CD14-positive monocyte (primary cell): ENCODE measurements around the gene LECT2. TPM values are rescaled to one million over a fixed set of nuclear protein-coding genes. Genes with fewer than 3 reads are reported as not detected.

Source experiments
- DNase-seq, 3 donors: peaks; one replicate each; pipeline ENCODE4 v3.0.0-alpha.2; 2011 to 2022
- H2AFZ ChIP-seq: 2 replicates; pipeline ENCODE4 v1.6.0; 2012; ENCODE audit warnings: mild to moderate bottlenecking, low read depth, low read length, inconsistent platforms; ENCODE audit not compliant: insufficient read depth, poor library complexity, severe bottlenecking
- H3K27ac ChIP-seq, 2 donors: 1 replicate in 1 of 2; 2 replicates in 1 of 2; pipeline ENCODE4 v1.5.1; 2012 to 2013; ENCODE audit warnings: low read length in 2 of 2, control low read depth in 1 of 2, inconsistent platforms in 1 of 2, low read depth in 1 of 2, mild to moderate bottlenecking in 1 of 2
- H3K27me3 ChIP-seq, 2 donors: one replicate each; pipeline versions ENCODE4 v1.6.0 to v1.6.1; 2011 to 2013; ENCODE audit warnings: low read length in 2 of 2; ENCODE audit not compliant: control insufficient read depth in 2 of 2, insufficient read depth in 2 of 2
- H3K36me3 ChIP-seq, 2 donors: replicated peaks in 1 of 2; 1 replicate in 1 of 2; 2 replicates in 1 of 2; pipeline versions ENCODE4 v1.5.1 to v1.6.1; 2012 to 2013; ENCODE audit warnings: low read length in 2 of 2, control low read depth in 1 of 2, inconsistent platforms in 1 of 2, mild to moderate bottlenecking in 1 of 2; ENCODE audit not compliant: insufficient read depth in 2 of 2, control insufficient read depth in 1 of 2
- H3K4me1 ChIP-seq, 2 donors: 1 replicate in 1 of 2; 2 replicates in 1 of 2; pipeline versions ENCODE4 v1.5.1 to v1.6.1; 2012 to 2013; ENCODE audit warnings: low read length in 2 of 2, control low read depth in 1 of 2, inconsistent platforms in 1 of 2, mild to moderate bottlenecking in 1 of 2, moderate library complexity in 1 of 2; ENCODE audit not compliant: insufficient read depth in 2 of 2, control insufficient read depth in 1 of 2
- H3K4me2 ChIP-seq: replicated peaks from 2 replicates; pipeline ENCODE3; 2012; ENCODE audit warnings: low read length, moderate library complexity, mild to moderate bottlenecking; ENCODE audit not compliant: poor library complexity, severe bottlenecking; ENCODE audit errors: extremely low read depth
- H3K4me3 ChIP-seq, 3 experiments: fragments of 200-600 bp in 1 of 3; sonication (generic) in 1 of 3; replicated peaks in 1 of 3; 1 replicate in 2 of 3; 2 replicates in 1 of 3; pipeline ENCODE4 v1.5.1; 2011 to 2013; ENCODE audit warnings: low read length in 3 of 3, mild to moderate bottlenecking in 3 of 3, control low read depth in 2 of 3, low read depth in 2 of 3, inconsistent platforms in 1 of 3, moderate library complexity in 1 of 3
- H3K79me2 ChIP-seq: 2 replicates; pipeline ENCODE4 v1.6.0; 2012; ENCODE audit warnings: mild to moderate bottlenecking, control low read depth, inconsistent platforms, low read length, moderate library complexity; ENCODE audit not compliant: insufficient read depth
- H3K9ac ChIP-seq: 2 replicates; pipeline ENCODE4 v1.6.0; 2017; ENCODE audit warnings: low read length, mild to moderate bottlenecking; ENCODE audit not compliant: insufficient read depth, poor library complexity, severe bottlenecking
- H3K9me3 ChIP-seq, 2 donors: replicated peaks in 1 of 2; 1 replicate in 1 of 2; 2 replicates in 1 of 2; pipeline versions ENCODE4 v1.5.1 to v1.6.1; 2012 to 2013; ENCODE audit warnings: low read length in 2 of 2, control low read depth in 1 of 2; ENCODE audit not compliant: control insufficient read depth in 1 of 2, insufficient read depth in 1 of 2
- H4K20me1 ChIP-seq: 2 replicates; pipeline ENCODE4 v1.6.0; 2012; ENCODE audit warnings: mild to moderate bottlenecking, low read length, control low read depth, moderate library complexity; ENCODE audit not compliant: insufficient read depth
- H3K27ac Mint-ChIP-seq, 7 donors: one replicate each; pipeline ENCODE4 v1.8.0; 2020; ENCODE audit warnings: mild to moderate bottlenecking in 7 of 7, mixed read lengths in 7 of 7, moderate library complexity in 6 of 7, inconsistent platforms in 2 of 7
- H3K27me3 Mint-ChIP-seq, 3 donors: one replicate each; pipeline ENCODE4 v1.8.0; 2021 to 2022; ENCODE audit warnings: low read depth in 3 of 3, mild to moderate bottlenecking in 3 of 3, mixed read lengths in 3 of 3, moderate library complexity in 3 of 3, inconsistent platforms in 1 of 3
- H3K36me3 Mint-ChIP-seq, 2 donors: one replicate each; pipeline ENCODE4 v1.8.0; 2020; ENCODE audit warnings: mixed read lengths in 2 of 2, inconsistent platforms in 1 of 2, mild to moderate bottlenecking in 1 of 2
- H3K4me1 Mint-ChIP-seq: one replicate; pipeline ENCODE4 v1.8.0; 2020; ENCODE audit warnings: mild to moderate bottlenecking, mixed read lengths
- H3K4me3 Mint-ChIP-seq, 2 donors: one replicate each; pipeline ENCODE4 v1.8.0; 2020; ENCODE audit warnings: mild to moderate bottlenecking in 2 of 2, mixed read lengths in 2 of 2, moderate library complexity in 1 of 2
- H3K9me3 Mint-ChIP-seq, 7 donors: one replicate each; pipeline ENCODE4 v1.8.0; 2020 to 2022; ENCODE audit warnings: mixed read lengths in 7 of 7, mild to moderate bottlenecking in 6 of 7, moderate library complexity in 6 of 7, inconsistent platforms in 2 of 7
- WGBS: methylation state at CpG from one replicate; pipeline ENCODE4 v1.1.5; 2013; ENCODE audit warnings: missing lambda C conversion rate; ENCODE audit not compliant: insufficient coverage; 5-methylcytosine and 5-hydroxymethylcytosine counted together
- intact Hi-C, 2 donors: fragments of 100-400 bp; cut with micrococcal nuclease; formaldehyde crosslinking; loops; one replicate each; pipeline versions ENCODE4 v1.15.0 to v1.15.1; 2023
- polyA plus RNA-seq, 3 donors: library from polyadenylated mRNA; depleted of rRNA in 1 of 3; unstranded in 2 of 3; stranded (reverse) in 1 of 3; fragments of 300-500 nt in 2 of 3; fragments of >200 nt in 1 of 3; fragmentation: Illumina TruSeq in 2 of 3; gene quantifications; 1 replicate in 2 of 3; 2 replicates in 1 of 3; pipeline ENCODE4 v1.2.3, GENCODE V29; 2012 to 2021
- TF ChIP-seq, protein P1 (sequence below): fragments of 200-600 bp; IDR thresholded peaks from one replicate; pipeline ENCODE4 v1.8.0; 2022; ENCODE audit warnings: antibody characterized with exemption, mild to moderate bottlenecking

Gene LECT2
- polyA plus RNA-seq, 3 donors = not detected

GRCh38 chr5:135920199-135920598, 34.6 kb downstream of the LECT2 start:
- Histone ChIP-seq H3K36me3 (no peaks in the 10 kb centered on the region), H2AFZ (no peak overlapping the region), H3K27me3 (peaks cover 36 to 40% of the 10 kb centered on the region in 2 donors), H3K9me3 (no peaks in the 10 kb centered on the region), H3K27ac (no peak overlapping the region), H4K20me1 (no peaks in the 10 kb centered on the region), H3K9ac (no peak overlapping the region), H3K4me3 (no peak overlapping the region), H3K4me2 (no peak overlapping the region), H3K4me1 (no peaks in the 10 kb centered on the region), H3K79me2 (no peaks in the 10 kb centered on the region)
- Mint-ChIP-seq H3K36me3 (no peaks in the 10 kb centered on the region), H3K4me1 (no peaks in the 10 kb centered on the region), H3K27ac (no peak overlapping the region), H3K4me3 (no peak overlapping the region), H3K27me3 (peaks cover 19 to 35% (median 26%) of the 10 kb centered on the region in 3 donors), H3K9me3 (peaks cover 0 to 2% (median 0%) of the 10 kb centered on the region in 7 donors)
- no peak for DNase-seq
- intact Hi-C loops = no loop called here
- WGBS = 60% methylated on average over 1 of the region's 3 CpGs
- TF ChIP-seq, protein P1, sequence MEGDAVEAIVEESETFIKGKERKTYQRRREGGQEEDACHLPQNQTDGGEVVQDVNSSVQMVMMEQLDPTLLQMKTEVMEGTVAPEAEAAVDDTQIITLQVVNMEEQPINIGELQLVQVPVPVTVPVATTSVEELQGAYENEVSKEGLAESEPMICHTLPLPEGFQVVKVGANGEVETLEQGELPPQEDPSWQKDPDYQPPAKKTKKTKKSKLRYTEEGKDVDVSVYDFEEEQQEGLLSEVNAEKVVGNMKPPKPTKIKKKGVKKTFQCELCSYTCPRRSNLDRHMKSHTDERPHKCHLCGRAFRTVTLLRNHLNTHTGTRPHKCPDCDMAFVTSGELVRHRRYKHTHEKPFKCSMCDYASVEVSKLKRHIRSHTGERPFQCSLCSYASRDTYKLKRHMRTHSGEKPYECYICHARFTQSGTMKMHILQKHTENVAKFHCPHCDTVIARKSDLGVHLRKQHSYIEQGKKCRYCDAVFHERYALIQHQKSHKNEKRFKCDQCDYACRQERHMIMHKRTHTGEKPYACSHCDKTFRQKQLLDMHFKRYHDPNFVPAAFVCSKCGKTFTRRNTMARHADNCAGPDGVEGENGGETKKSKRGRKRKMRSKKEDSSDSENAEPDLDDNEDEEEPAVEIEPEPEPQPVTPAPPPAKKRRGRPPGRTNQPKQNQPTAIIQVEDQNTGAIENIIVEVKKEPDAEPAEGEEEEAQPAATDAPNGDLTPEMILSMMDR = no peak

DNA sequence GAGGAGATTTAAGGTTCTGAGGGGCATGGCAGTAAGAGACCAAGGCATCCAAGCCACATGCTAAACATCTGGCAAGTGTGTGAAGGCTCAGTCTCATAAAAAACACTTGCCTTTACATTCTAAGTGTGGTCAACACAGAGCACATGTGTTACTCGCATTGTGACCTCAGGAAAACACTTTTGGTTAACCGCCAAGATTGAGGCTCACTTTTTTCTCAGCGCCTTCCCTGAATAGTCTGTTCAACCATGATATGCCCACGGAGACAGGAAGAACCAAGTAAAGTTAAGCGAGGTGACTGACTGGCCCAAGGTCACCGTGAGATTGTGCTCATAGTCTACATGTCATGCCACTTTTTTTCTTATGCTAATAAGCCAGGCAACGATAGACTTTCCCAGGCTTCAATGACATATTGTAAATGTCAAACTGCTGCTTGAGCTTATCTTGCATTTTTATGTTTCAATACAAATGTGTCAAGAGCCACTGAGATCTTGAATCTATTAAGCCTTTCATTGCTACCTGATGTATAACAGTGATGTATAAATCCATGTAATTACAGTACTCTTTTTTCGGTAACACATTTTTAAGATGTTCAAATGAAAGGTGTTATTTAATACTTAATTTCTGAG, 38.0 kb downstream of the LECT2 start:
- WGBS = 87% methylated on average over 6 of the region's 8 CpGs

More for the DNA sequence above, 38.0 kb downstream of the LECT2 start:
- no peaks in the 10 kb centered on the region for H4K20me1 ChIP-seq
- peaks cover 28 to 29% (median 28%) of the 10 kb centered on the region in 3 donors for H3K27me3 Mint-ChIP-seq
- intact Hi-C loops = no loop called here
- no peak overlapping the region for H2AFZ ChIP-seq
- peaks cover 0 to 2% (median 0%) of the 10 kb centered on the region in 7 donors for H3K9me3 Mint-ChIP-seq
- H3K9me3 ChIP-seq = no peaks in the 10 kb centered on the region
- H3K9ac ChIP-seq = no peak overlapping the region
- H3K4me3 Mint-ChIP-seq = no peak overlapping the region
- no peak overlapping the region for H3K27ac Mint-ChIP-seq
- TF ChIP-seq, protein P1 = no peak
- no peak overlapping the region for H3K27ac ChIP-seq
- H3K27me3 ChIP-seq = peaks cover 26 to 30% of the 10 kb centered on the region in 2 donors
- H3K36me3 Mint-ChIP-seq = no peaks in the 10 kb centered on the region
- H3K4me1 ChIP-seq = no peaks in the 10 kb centered on the region
- no peak overlapping the region for H3K4me2 ChIP-seq
- no peaks in the 10 kb centered on the region for H3K79me2 ChIP-seq
- no peak for DNase-seq
- H3K4me3 ChIP-seq = no peak overlapping the region
- H3K36me3 ChIP-seq = no peaks in the 10 kb centered on the region
- H3K4me1 Mint-ChIP-seq = no peaks in the 10 kb centered on the region
